AG09309 (cell line): Measurements from ENCODE around the gene HAX1.
"Not testable (repeated sequence)": the region's sequence is repeated elsewhere in the genome, so short reads cannot be mapped to it uniquely, and the experiment has no call there.

ENCODE experiments used
- DNase-seq: peaks from one replicate; pipeline ENCODE4 v3.0.0-alpha.2; 2010; ENCODE audit warnings: low read depth
- H3K4me3 ChIP-seq: 2 replicates; pipeline ENCODE4 v1.5.1; 2011; ENCODE audit warnings: mild to moderate bottlenecking, low read depth, low read length, moderate library complexity; ENCODE audit not compliant: control insufficient read depth
- CTCF ChIP-seq: IDR thresholded peaks from 2 replicates; pipeline ENCODE4 v1.5.1; 2011; ENCODE audit warnings: mild to moderate bottlenecking, low read depth, low read length, inconsistent platforms; ENCODE audit not compliant: insufficient read depth, control insufficient read depth; ENCODE audit errors: missing control alignments

Gene HAX1

GRCh38 chr1:154272999-154273563 is 652 bp downstream of the HAX1 start:
- H3K4me3 ChIP-seq, result peak overlapping the region; percentile 90
- no peak for DNase-seq
- no peak for TF ChIP-seq CTCF

- TF ChIP-seq CTCF, result no peak
- no peak overlapping the region for H3K4me3 ChIP-seq
- DNase-seq, result no peak
Measured at GRCh38 chr1:154276797-154277196, 4.4 kb downstream of the HAX1 start.

GRCh38 chr1:154287591-154287990 is 15.2 kb downstream of the HAX1 start:
- H3K4me3 ChIP-seq, DNase-seq: not testable (repeated sequence)

- no peak for DNase-seq
- no peak for TF ChIP-seq CTCF
- no peak overlapping the region for H3K4me3 ChIP-seq
Measured at GRCh38 chr1:154288661-154289060, 16.2 kb downstream of the HAX1 start.

- no peak overlapping the region for H3K4me3 ChIP-seq
- TF ChIP-seq CTCF, result no peak
- DNase-seq, result no peak
Measured at GRCh38 chr1:154290921-154291320, 18.5 kb downstream of the HAX1 start.

GRCh38 chr1:154295408-154296235 is 23.2 kb downstream of the HAX1 start:
- no peak for TF ChIP-seq CTCF
- DNase-seq, result no peak

GRCh38 chr1:154301582-154301981 is 29.2 kb downstream of the HAX1 start:
- DNase-seq, result no peak
- TF ChIP-seq CTCF, result no peak
- no peak overlapping the region for H3K4me3 ChIP-seq

More at GRCh38 chr1:154295408-154296235, 23.2 kb downstream of the HAX1 start:
- H3K4me3 ChIP-seq, result no peak overlapping the region
